ENCODE measurements around the gene GTF3C6.

GRCh38 chr6:110934381-110934898, 24.1 kb upstream of the GTF3C6 start:
- TF ChIP-seq, protein P1, sequence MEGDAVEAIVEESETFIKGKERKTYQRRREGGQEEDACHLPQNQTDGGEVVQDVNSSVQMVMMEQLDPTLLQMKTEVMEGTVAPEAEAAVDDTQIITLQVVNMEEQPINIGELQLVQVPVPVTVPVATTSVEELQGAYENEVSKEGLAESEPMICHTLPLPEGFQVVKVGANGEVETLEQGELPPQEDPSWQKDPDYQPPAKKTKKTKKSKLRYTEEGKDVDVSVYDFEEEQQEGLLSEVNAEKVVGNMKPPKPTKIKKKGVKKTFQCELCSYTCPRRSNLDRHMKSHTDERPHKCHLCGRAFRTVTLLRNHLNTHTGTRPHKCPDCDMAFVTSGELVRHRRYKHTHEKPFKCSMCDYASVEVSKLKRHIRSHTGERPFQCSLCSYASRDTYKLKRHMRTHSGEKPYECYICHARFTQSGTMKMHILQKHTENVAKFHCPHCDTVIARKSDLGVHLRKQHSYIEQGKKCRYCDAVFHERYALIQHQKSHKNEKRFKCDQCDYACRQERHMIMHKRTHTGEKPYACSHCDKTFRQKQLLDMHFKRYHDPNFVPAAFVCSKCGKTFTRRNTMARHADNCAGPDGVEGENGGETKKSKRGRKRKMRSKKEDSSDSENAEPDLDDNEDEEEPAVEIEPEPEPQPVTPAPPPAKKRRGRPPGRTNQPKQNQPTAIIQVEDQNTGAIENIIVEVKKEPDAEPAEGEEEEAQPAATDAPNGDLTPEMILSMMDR (IDR thresholded peaks at IDR 0.05; ENCODE audit: low read length): no peak
- TF ChIP-seq EZH2 (optimal IDR thresholded peaks at IDR 0.05; ENCODE audit: low read depth, low read length): no peak
- no peak for TF ChIP-seq EZH2phosphoT487 (IDR thresholded peaks at IDR 0.05; ENCODE audit: low read length)
